GM18868 (cell line): ENCODE measurements around the gene EMC6.
"Not testable (repeated sequence)": the region's sequence is repeated elsewhere in the genome, so short reads cannot be mapped to it uniquely, and the experiment has no call there.

ENCODE experiments used
- ATAC-seq: cut with Tn5 transposase; IDR thresholded peaks from one replicate; pipeline ENCODE4 v1.9.1; 2021; ENCODE audit warnings: mild to moderate bottlenecking, moderate library complexity; ENCODE audit not compliant: unreplicated experiment

EMC6 gene

DNA sequence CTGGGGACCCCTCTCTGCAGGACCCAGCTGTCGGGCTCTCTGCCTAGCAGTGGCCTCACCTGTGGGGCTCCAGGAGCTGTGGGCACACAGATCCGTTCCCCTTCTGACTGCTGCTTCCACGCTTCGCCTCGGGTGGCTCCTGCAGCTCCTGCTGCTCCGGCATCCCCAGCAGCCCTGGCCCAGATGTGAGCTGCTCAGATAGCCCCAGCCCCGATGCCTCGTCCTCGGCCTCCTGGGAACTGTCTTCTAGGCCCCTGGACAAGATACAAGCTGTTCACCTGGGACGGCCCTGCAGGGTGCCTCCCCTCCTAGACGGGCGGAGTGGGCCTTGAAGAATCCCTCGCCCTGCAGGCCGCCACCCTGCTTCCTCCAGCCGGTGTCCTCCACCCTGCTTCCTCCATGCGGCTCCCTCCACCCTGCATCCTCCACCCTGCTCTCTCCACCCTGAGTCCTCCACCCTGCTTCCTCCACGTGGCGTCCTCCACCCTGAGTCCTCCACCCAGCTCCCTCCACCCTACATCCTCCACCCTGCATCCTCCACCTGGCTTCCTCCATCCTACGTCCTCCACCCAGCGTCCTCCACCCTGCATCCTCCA, 11.0 kb downstream of the EMC6 start:
- no peak for ATAC-seq

DNA sequence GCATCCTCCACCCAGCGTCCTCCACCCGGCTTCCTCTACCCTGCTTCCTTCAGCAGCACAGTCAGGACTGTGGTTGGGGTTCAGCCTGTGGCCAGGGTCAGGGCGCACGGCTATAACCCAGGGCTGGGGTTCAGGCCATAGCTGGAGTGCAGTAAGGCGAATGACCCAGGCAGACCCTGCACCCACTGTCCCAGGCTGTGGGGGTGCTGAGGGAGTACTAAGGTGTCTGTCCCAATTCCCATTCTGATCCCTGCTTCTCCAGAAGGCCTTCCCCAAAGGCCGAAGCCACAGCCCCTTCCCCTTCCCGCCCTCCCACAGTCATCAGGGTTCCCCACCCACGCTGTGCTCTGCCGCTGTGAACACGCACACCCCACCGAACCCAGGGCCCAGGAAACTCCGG, 12.4 kb downstream of the EMC6 start:
- no peak for ATAC-seq

- ATAC-seq = no peak
These were observed 13.0 kb downstream of the EMC6 start for GRCh38 chr17:3681565-3681964.

DNA sequence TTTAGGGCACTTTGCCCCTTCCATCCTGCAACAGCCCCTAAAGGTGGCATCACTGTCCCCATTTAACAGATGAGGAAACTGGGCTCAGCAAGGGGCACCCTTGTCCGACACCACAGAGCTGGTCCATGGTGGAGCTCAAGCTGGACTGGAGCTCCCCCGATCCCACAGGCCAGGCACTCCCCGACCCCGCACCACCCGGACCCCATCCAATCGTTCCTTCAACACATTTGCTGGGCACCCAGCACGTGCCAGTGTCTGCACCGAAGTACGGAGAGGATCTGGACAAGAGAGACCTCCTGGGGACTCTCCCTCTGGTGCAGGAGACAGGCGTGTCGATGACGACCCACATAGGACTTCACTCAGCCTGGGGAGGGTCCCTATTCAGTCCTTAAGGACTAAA, 13.4 kb downstream of the EMC6 start:
- no peak for ATAC-seq

DNA sequence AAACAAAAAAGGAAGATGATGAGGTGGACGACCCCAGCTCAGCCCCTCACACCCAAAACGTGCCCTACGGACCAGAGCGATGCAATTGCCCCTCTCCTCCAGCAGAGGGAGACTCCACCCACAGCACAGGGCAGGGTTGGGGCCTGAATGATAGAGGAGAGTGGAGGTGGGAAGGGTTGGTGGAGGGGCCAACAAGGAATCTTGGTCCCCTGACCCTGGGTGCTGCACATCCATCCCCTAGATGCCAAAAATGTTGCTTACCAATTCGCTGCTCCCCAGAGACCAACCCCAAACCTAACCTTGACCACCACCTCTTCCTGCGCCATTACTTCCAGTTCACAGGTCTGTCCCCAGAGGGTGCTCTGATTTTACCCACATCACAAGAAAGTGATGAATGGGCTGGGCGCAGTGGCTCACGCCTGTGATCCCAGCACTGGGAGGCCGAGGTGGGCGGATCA, 14.5 kb downstream of the EMC6 start:
- ATAC-seq = no peak

DNA sequence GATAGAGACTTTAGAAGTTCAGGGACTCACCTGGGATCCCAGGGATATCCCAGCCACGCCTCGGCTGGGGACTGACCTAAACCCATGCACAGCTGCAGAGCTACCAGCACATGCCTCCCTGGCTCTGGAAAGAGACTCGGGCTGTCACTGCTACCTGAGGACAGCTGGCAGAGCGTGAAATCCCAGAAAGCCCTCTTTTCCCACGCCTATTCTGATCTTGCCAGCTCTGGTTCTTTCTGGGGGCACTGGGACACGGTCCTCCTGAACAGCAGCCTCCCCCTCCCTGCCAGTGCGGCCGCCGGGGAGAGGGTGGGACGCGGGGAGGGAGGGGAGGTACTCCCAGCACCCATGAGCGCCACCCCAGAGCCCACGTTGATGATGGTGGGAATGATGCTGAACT, 16.6 kb downstream of the EMC6 start:
- ATAC-seq = no peak

- ATAC-seq = no peak
These were observed 19.5 kb downstream of the EMC6 start for GRCh38 chr17:3688027-3688553.

DNA sequence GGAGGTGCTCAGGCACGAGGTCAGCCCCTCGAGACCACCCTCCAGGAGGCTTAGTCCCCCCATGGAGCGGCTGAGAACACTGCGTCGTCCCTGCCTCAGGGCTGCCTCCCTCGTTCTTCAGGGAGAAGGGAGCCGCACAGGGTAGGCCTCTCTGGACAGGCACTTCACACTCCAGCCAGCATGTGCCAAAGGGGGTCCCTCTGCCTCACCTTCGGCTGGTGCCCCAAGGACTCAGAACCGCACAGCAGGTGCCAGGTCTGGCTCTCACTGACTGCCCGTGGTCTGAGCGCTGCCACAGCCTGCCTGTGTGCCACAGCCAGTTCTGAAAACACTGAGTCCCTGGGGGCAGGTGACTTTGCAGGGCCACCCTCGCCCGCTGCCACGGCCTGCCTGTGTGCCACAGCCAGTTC, 20.2 kb downstream of the EMC6 start:
- no peak for ATAC-seq

DNA sequence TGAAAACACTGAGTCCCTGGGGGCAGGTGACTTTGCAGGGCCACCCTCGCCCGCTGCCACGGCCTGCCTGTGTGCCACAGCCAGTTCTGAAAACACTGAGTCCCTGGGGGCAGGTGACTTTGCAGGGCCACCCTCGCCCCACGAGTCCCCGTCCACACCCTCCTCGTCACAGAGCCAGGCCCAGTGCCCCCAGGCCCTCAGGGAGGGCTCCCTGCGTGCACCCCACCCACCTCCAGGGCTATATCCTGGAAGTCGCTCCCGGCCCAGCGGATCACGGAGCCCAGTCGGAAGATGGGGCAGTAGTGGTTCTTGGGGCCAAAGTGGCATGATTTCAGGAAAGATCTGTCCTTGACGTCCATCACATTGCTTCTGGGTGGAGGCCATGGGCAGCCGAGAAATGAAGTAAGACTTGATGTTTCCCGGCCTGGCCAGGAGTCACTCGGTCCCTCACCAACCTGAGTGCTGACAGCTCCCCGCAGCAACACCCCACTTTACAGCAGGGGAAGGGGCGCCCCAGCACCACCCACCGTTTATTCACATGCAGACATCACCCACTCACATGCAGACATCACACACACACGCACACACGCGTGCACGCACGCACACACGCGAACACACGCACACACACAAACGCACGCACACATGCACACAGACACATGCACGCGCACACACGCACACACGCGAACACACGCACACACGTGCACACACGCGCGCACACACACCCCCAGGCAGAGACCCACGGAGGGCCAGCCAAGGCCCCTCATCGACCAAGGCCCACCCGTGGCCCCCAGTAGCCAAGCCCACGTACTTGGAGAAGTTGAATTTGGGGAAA, 20.9 kb downstream of the EMC6 start:
- ATAC-seq = no peak

GRCh38 chr17:3690094-3690715, 21.6 kb downstream of the EMC6 start:
- no peak for ATAC-seq

- no peak for ATAC-seq
These were observed 23.0 kb downstream of the EMC6 start for GRCh38 chr17:3691617-3692067.

DNA sequence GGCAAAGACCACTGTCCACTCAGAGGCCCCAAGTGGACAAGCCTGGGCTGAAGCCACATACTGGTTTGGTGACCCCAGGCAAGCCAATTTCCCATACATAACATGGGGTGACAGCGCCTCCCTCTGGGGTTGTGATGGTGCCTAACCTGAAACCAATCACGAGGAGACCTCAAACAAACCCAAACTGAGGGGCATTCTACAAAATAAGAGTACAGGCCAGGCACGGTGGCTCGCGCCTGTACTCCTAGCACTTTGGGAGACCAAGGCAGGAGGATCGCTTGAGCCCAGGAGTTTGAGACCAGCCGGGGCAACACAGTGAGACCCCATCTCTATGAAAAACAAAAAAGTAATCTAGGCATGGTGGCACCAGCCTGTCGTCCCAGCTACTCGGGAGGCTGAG, 23.7 kb downstream of the EMC6 start:
- no peak for ATAC-seq

DNA sequence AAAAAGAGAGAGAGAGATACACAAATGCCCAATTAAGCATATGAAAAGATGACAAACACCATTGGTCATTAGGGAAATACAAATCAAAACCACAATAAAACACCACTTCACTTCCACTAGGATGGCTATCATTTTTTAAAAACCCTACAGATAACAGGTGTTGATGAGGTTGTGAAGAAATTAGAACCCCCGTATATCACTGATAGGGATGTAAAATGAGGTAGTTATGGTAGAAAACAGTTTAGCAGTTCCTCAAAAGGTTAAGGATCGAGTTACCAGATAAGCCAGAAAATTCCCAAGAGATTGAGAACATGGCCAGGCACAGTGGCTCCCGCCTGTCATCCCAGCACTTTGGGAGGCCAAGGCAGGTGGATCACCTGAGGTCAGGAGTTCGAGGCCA, 24.5 kb downstream of the EMC6 start:
- ATAC-seq = no peak

DNA sequence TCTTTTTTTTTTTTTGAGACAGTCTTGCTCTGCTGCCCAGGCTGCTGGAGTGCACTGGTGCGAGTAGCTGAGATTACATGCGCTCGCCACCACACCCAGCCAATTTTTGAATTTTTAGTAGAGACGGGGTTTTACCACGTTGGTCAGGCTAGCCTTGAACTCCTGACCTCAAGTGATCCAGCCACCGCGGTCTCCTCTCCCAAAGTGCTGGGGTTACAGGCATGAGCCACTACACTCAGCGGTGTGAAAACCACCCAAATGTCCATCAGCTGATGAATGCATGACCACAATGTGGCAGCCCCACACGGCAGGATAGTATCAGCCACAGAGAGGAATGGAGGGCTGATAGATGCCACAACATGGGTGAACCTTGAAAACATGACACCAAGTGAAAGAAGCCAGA, 25.2 kb downstream of the EMC6 start:
- ATAC-seq = peak; percentile 61

- ATAC-seq = no peak
These were observed 26.6 kb downstream of the EMC6 start for GRCh38 chr17:3695129-3695722.

DNA sequence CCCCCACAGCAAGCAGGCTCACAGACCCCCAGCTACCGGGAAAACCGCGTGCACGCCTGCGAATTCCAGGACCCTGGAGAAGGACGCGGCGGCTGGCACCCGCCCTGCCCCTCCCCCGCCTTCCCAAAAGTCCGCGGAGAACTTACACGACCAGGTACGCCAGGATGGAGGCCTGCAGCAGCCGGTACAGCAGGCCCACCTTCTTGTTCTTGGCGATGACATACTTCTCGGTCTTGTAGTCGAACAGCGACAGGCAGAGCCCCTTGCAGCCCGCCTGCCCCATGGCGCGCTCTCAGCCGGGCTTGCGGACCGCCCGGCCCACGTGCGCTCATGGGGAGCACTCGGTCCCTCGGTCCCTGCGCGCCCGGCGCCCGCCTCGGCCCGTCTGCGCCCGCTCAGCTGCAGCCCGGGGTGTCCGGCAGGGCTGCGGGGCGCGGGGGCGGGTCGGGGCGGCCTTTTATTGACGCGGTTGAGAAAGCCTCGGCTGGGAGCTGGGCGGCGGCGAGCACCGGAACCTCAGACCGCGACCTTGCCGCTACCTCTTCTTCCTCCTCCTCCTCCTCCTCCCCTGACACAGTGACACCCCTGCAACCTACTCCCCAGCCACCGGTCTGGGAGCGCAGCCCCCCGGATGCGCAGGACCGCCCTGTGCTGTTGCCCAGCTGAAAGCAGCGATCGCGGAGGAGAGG, 27.3 kb downstream of the EMC6 start, which contains the start of gene P2RX5:
Gene P2RX5 (minus strand): TSS at position 433 of the 689 bp plus-strand sequence. CDS start 150 bp downstream, at position 283.
- no peak for ATAC-seq

DNA sequence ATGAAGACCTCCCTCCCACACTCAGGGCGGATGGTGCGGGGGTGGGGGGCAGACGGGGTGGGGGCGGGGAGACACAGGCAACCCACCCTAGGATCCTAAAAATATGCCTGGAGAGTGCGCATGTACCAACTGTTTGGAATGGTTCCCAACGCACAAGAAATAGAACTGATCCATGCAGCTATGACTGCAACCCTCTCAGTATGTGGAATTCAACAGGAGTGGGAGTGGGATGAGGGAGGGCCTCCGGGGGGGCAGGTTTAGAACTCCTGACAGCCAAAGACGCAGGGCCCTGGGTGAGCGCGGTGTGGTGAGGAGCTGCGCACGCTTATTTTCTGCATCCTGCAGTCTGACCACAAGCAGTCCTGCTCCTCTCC, 28.5 kb downstream of the EMC6 start:
- no peak for ATAC-seq

- no peak for ATAC-seq
These were observed 29.5 kb downstream of the EMC6 start for GRCh38 chr17:3698139-3698538.

DNA sequence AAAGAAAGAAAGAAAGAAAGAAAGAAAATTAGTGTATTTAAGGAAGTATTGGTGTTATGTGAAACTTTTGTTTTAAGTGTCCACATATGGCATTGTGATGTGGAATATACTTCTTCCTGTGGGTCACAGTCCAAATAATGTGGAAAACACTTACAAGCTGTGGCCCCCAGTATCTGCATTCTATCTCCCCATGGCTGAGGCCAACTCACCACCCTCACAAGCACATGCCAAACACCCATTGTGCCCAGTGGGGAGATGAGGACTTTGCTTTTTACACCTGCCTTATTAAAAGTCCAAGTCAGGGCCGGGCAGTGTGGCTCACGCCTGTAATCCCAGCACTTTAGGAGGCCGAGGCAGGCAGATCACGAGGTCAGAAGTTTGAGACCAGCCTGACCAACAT, 31.3 kb downstream of the EMC6 start:
- no peak for ATAC-seq

DNA sequence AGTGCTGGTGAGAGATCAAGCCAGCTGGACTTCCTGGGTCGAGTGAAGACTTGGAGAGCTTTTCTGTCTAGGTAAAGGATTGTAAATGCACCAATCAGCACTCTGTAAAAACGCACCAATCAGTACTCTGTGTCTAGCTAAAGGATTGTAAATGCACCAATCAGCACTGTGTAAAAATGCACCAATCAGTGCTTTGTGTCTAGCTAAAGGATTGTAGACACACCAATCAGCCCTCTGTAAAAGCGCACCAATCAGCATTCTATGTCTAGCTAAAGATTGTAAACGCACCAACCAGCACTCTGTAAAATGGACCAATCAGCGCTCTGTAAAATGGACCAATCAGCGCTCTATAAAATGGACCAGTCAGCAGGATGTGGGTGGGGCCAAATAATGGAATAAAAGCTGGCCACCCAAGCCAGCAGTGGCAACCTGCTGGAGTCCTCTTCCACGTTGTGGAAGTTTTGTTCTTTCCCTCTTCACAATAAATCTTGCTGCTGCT, 33.5 kb downstream of the EMC6 start:
- not testable (repeated sequence) for ATAC-seq
